Measurements from ENCODE around the gene TAL1. TPM values are rescaled to one million over a fixed set of nuclear protein-coding genes. Genes with fewer than 3 reads are reported as not detected.
A peak's percentile ranks its signal among the peaks of the same experiment; 100 is the strongest.
"Not testable (repeated sequence)": the region's sequence is repeated elsewhere in the genome, so short reads cannot be mapped to it uniquely, and the experiment has no call there.

Gene TAL1
- total RNA-seq, result 1 to 10 TPM; 1.2 to 4.7 (median 2.1) TPM
- 1 to 10 TPM; 2.4 to 4.1 TPM for polyA plus RNA-seq
- long read RNA-seq, donor 1, partial matches to known transcripts, result 0 of 1 reads
- long read RNA-seq, donor 1, other reads (novel, unspliced or antisense), result 1 of 1 reads
- long read RNA-seq, donor 2, result 0 reads
- long read RNA-seq, donor 3, partial matches to known transcripts, result 2 of 4 reads
- long read RNA-seq, donor 3, other reads (novel, unspliced or antisense), result 1 of 4 reads

- DNase-seq, result no peak
- TF ChIP-seq POLR2A (IDR thresholded peaks at IDR 0.05) (peak; percentile 11), EP300 (IDR thresholded peaks at IDR 0.05) (no peak)
- H3K36me3 ChIP-seq, result no peaks in the 10 kb centered on the region
- H3K4me3 ChIP-seq, result peak within 1 kb of the TSS; percentile 10
- no peak within 1 kb of the TSS for H3K27ac ChIP-seq
- intact Hi-C loops (cut with DNase I), result no loop called here
- WGBS, 3 donors, result 5 to 7% (median 7%) methylated on average over 43 to 51 of the region's 51 CpGs
- peaks cover 5% of the 10 kb centered on the region for H3K27me3 ChIP-seq
- peaks cover 3% of the 10 kb centered on the region for H3K4me1 ChIP-seq (ENCODE audit: insufficient read depth)
- H3K9me3 ChIP-seq, result no peaks in the 10 kb centered on the region
These were observed at the start of gene TAL1 for GRCh38 chr1:47232187-47232874. TSS of gene TAL1 (minus strand) at chr1:47232225. CDS start at chr1:47225888, 6,337 bp downstream.

DNA sequence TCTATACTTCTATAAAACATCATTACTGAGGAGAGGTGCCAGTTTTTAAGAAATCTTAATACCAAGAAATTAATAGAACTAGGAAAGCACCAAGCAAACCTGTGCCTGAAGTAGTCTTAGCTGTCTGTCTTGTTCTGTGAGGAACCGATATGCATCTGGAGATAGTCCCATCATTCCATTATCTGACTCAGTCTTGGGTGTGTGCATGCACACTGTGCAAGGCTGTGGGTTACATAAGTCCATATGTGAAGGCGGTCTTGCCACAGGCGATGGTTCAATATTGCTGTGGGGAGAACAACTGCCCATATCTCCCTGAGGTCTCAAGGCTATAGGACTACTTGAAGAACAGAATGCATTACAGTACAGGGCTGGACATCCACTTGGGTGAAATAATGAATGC is 48.1 kb upstream of the TAL1 start:
- WGBS, 3 donors, result 96 to 99% (median 97%) methylated on average over 3 of the region's 3 CpGs
- Histone ChIP-seq H3K27me3 (no peaks in the 10 kb centered on the region), H3K36me3 (no peaks in the 10 kb centered on the region), H3K27ac (no peak overlapping the region), H3K4me1 (ENCODE audit: insufficient read depth) (no peaks in the 10 kb centered on the region), H3K4me3 (no peak overlapping the region), H3K9me3 (no peaks in the 10 kb centered on the region)
- TF ChIP-seq, protein P1, sequence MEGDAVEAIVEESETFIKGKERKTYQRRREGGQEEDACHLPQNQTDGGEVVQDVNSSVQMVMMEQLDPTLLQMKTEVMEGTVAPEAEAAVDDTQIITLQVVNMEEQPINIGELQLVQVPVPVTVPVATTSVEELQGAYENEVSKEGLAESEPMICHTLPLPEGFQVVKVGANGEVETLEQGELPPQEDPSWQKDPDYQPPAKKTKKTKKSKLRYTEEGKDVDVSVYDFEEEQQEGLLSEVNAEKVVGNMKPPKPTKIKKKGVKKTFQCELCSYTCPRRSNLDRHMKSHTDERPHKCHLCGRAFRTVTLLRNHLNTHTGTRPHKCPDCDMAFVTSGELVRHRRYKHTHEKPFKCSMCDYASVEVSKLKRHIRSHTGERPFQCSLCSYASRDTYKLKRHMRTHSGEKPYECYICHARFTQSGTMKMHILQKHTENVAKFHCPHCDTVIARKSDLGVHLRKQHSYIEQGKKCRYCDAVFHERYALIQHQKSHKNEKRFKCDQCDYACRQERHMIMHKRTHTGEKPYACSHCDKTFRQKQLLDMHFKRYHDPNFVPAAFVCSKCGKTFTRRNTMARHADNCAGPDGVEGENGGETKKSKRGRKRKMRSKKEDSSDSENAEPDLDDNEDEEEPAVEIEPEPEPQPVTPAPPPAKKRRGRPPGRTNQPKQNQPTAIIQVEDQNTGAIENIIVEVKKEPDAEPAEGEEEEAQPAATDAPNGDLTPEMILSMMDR (IDR thresholded peaks at IDR 0.05), result no peak
- no peak for TF ChIP-seq EP300 (IDR thresholded peaks at IDR 0.05)
- no peak for TF ChIP-seq POLR2A (IDR thresholded peaks at IDR 0.05)
- no peak for DNase-seq
- intact Hi-C loops (cut with DNase I), result no loop called here

- 78 to 87% (median 81%) methylated on average over 2 of the region's 2 CpGs for WGBS, 3 donors
- Histone ChIP-seq H3K27ac (no peak overlapping the region), H3K4me3 (no peak overlapping the region), H3K27me3 (no peaks in the 10 kb centered on the region), H3K4me1 (ENCODE audit: insufficient read depth) (no peaks in the 10 kb centered on the region), H3K9me3 (no peaks in the 10 kb centered on the region), H3K36me3 (no peaks in the 10 kb centered on the region)
- DNase-seq, result no peak
- intact Hi-C loops (cut with DNase I), result no loop called here
- TF ChIP-seq, protein P1 (IDR thresholded peaks at IDR 0.05), result no peak
- TF ChIP-seq EP300 (IDR thresholded peaks at IDR 0.05), result no peak
- no peak for TF ChIP-seq POLR2A (IDR thresholded peaks at IDR 0.05)
These were observed 44.8 kb upstream of the TAL1 start for GRCh38 chr1:47276850-47277249.

GRCh38 chr1:47275811-47276210 is 43.8 kb upstream of the TAL1 start:
- WGBS, 3 donors, result 89 to 94% (median 90%) methylated on average over 7 of the region's 7 CpGs
- H3K27me3 ChIP-seq; intact Hi-C loops (cut with DNase I); H3K4me1 ChIP-seq (ENCODE audit: insufficient read depth); DNase-seq; H3K9me3 ChIP-seq; H3K27ac ChIP-seq; H3K36me3 ChIP-seq; H3K4me3 ChIP-seq: not testable (repeated sequence)

- H3K9me3 ChIP-seq; H3K4me1 ChIP-seq (ENCODE audit: insufficient read depth); DNase-seq; H3K36me3 ChIP-seq; H3K27me3 ChIP-seq; intact Hi-C loops (cut with DNase I); H3K27ac ChIP-seq; H3K4me3 ChIP-seq: not testable (repeated sequence)
- WGBS, 3 donors, result 94 to 98% (median 96%) methylated on average over 8 of the region's 8 CpGs
These were observed 33.5 kb upstream of the TAL1 start for GRCh38 chr1:47265529-47265928.

DNA sequence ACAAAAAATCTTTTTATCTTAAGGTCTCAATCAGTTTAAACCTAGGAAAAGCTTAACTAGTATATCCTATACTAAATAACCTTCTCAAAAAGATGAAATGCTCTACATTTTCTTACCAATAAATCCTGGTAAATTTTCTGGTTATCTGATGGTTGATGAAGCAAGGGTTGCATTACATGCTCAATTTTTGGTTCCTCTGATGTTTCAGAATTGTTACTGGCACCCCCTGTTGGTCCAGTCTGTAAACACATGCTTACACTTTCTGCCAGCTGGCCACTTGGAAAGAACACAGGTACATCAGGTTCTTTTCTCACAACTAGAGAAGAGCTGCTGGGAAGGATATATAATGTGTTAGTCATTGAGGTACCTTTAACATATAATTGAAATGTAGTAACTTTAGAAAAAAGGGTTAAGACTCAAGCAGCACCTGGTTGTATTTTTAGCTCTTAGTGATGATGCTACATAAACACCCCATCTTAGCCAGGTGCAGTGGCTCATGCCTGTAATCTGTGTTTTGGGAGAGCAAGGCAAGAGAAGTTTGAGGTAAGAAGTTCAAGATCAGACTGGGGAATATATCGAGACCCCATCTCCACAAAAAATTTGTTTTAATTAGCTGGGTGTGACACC is 30.9 kb upstream of the TAL1 start:
- TF ChIP-seq, protein P1 (IDR thresholded peaks at IDR 0.05), result no peak
- TF ChIP-seq EP300 (IDR thresholded peaks at IDR 0.05), result no peak
- TF ChIP-seq POLR2A (IDR thresholded peaks at IDR 0.05), result no peak
- Histone ChIP-seq H3K27me3 (no peaks in the 10 kb centered on the region), H3K4me3 (no peak overlapping the region), H3K4me1 (ENCODE audit: insufficient read depth) (no peaks in the 10 kb centered on the region), H3K27ac (no peak overlapping the region), H3K36me3 (no peaks in the 10 kb centered on the region), H3K9me3 (no peaks in the 10 kb centered on the region)
- peak in 1 of 5 donors; percentile 28 for DNase-seq
- WGBS, 3 donors, result 90 to 98% (median 96%) methylated on average over 1 of the region's 1 CpG
- intact Hi-C loops (cut with DNase I), result no loop called here
